T-helper 9 cell (primary cell): ENCODE measurements around the gene TTC38.
"Not testable (repeated sequence)": the region's sequence is repeated elsewhere in the genome, so short reads cannot be mapped to it uniquely, and the experiment has no call there.

Source experiments
- DNase-seq: peaks from one replicate; pipeline ENCODE4 v3.0.0-alpha.2; 2020

The TTC38 gene

DNA sequence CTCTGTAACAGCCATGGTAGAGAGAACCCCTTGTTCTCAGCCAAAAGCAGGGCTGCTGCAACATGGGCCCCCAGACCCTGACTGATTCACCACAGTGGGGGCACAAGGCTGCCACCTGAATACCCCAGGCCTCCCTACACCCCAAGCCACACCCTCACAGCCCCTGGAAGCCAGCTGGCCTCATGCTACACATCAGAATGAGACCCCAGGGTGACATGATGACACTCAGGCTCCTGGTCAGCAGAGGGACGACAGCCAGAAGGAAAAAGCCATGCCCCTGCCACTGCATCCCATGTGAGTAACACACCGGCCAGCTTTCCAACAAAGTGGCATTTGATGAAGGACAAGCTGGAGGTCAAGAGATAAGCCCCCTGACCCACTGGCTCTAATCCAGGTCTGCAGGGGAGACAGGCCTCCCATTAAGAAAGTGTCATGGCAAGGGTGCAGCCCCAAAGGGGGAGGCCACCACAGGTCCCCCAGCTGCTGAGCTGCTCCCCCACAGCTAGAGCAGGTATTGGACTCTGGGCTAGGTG lies 20.3 kb upstream of the TTC38 start:
- DNase-seq = no peak

DNA sequence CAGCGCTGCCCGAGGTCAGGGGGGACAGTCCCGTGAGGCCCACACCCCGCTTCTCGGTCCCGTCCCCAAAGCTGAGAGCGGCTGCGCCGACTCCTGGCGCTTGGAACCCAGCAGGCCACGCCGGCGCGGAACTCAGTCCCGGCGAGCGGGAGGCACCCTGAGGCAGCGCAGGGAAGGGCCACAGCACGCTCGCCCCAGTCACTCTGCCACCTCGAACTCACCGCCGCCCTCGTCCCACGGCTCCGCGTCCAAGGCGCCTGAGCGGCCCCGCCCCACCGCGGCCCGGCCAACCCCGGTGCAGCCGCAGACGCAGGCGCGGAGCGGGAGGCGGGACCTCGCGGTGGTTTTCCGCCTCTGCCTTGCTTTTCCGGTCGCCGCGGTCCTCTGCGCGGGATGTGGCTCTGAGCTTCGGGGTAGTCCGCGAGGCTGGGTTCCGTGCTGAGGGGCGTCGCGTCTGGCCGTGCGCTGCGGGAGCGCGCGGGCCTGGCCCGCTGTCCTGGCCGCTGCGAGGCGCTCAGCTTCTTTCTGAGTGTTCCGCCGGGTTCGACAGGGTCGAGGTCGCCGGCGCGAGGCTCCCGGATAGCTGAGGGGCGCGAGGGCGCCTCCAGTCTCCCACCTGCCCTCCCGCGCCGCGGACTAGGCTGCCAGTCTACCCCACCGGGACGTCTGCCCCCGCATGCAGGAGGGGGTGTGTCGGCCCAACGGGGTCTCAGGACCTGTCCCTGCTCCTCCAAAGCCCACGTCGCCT lies 17.6 kb upstream of the TTC38 start, which contains the start of gene CDPF1:
Gene CDPF1 (minus strand): TSS at position 259 of the 748 bp plus-strand sequence. CDS start 2,009 bp downstream, outside the sequence.
- DNase-seq = peak; percentile 83

DNA sequence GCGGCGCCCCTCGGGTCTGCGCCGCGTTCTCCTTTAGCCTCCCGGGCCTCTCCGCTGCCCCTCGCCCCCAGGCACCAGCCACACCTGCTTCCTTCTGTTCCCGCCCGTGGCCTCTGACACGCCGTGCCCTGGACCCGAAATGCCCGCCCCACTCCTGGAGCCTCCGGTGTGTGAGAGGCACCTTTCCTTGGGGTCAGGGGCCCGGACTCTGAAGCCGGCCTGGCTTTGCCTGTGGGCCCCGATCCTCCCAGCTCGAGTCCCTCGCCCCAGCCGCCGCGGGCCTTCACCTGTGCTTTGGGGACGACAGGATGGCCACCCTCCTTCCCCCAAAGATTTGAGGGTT lies 17.1 kb upstream of the TTC38 start:
- no peak for DNase-seq

DNA sequence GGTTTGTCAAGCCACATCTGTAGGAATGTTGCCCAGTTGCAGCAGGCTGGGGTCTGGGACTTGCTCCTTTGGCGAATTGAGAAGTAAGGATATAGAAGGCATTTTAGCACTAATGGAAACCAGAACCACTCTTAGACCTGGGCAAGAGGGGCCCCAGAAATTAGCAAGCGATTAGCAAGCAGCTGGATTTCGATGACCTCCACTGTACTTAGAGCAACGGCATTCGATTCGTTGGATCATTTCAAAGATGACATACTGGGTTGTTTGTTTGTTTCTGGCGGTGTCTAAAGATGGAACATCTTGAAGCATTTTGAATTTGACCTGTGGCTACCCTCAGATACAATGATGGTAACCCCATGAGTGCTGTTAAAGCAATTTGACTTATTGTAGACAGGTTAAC lies 16.5 kb upstream of the TTC38 start:
- no peak for DNase-seq

DNA sequence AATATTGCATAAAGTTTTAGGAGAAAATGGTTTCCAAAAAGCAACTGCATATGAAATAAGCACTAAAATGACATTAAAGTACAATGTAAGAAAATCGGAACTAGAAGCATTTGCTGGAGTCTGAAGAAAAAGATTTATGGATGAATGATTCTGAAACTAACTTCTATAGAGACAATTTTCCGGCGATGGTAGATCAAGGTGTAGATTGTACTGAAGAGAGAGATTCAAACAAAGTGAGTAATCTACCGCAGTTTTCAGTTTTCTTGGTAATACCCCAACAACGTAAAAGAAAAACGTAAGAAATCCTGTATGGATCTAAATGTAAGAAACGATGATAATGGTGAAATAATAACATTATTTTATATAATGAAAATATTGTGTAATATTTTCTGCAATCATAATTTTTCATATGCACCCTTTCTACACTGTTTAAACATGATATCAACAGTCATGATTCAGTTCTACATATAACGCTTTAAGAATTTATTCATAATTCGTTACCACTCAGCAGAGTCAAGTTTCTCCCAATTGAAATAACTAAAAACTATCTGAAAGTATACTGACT lies 15.9 kb upstream of the TTC38 start:
- DNase-seq = no peak

DNA sequence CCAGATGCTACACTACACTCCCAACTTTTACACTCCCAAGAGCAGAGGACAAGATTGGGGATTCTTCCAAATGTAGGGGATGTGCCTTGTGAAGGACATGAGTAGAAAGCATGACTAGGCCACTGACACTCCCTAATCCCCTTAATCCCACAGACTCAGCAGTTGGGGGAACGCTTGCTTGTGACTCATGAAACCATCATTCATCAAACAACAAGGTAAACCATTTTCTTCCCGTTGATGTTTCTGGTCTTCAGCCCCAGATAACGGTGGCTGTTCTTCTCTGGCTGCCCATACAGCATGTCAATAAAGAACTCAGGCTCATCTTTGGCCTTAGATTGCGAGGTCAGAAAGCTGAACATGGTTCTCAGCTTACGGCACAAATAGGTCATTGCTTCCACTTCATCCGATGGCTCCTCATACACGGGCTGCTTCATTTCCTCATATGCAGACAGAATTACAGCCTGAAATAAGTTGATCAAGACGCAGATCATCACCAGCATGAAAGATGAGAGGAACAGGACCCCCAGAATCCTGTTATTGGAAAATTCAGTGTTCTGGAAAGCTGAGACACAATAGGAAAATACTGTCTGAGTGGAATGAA lies 11.3 kb upstream of the TTC38 start:
- DNase-seq = no peak

DNA sequence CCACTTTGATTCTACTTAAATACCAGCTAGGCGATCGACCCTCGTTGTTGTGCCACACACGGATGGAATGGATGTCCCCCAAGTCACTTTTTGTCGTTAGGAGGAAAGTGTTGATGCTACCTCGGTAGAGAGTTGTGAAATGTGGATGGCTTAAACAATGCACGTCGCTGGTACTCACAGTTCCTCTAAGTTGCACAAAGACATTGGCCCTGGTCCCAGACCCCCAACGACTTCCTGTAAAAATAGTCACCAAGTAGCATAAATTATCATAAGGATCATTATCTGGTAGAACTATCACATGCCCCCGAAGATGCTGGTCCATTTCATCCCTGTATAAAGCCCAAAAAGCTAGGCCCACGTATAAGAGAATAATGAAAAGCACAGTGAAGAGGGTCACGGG lies 8.4 kb upstream of the TTC38 start:
- DNase-seq = no peak

DNA sequence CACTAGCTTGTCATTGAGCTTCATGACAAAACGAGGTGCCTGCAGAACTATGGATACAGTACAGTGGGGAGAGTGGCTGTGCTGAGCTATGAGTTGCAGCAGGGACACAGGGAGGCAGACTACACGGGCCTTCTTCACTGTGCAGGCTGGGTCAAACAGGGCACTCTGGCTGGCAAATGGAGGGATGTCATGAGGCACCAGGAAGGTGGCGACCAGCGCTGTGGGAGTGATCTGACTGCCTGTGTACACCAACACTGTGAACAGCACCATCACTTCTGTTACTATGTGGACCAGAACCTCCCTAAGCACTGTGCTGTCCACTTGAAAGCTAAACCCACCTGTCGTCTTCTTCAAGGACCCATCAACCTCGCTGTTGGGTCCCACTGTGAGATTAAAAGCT lies 7.8 kb upstream of the TTC38 start:
- no peak for DNase-seq

DNA sequence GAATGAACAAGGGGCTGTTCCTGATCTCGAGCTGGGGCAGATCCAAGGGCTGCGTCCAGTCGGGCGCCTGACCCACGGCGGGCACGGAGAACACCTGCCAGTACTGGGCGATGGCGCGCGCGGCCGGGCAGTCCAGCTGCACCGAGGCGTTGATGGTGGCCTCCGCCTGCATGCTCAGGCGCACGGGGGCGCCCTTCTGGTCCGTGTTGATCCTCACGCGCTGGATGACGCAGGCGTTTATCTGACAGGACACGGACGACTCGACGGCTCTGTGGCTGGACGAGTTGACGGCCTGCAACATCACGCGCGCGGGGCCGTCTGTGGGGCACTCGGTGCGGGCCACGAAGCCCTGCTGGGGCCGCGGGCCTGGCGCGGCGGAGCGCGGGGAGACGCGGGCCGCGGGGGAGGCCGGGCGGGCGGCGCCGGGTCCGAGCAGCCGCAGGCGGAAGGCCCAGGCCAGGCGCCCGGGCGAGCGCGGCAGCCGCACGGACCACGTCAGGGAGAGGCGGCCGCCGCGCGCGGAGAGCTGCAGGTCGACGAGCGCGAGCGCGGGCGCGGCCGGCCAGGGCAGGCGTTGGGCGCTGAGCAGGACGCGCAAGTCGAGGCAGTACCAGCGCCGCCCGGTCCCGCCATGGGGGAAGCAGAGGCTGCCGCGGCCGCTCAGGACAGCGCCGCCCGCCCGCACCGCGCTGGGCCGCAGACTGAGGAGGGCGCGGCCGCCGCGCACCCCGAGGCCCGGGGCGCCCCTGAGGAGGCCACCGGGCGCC lies 5.2 kb upstream of the TTC38 start:
- no peak for DNase-seq

DNA sequence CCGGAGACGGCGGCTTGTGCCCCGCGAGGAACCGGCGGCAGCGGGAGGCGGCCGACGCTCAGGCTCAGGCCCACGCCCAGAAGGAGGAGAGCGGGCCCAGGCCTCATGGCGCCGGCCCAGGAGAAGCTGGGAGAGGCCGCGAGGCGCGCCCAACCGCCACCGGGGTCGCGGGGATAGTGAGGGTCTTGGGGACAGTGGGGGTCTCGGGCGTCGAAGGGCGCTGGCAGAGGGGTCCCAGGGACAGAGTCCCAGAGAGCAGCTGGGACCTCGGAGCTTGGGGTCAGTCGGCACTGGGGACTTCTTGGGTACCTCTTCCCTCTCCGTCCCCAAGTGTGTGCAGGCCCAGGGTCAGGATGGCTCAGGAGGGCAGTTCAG lies 4.6 kb upstream of the TTC38 start, which contains the start of gene PKDREJ:
Gene PKDREJ (minus strand): TSS at position 128 of the 375 bp plus-strand sequence. CDS start 21 bp downstream, at position 107.
- no peak for DNase-seq

DNA sequence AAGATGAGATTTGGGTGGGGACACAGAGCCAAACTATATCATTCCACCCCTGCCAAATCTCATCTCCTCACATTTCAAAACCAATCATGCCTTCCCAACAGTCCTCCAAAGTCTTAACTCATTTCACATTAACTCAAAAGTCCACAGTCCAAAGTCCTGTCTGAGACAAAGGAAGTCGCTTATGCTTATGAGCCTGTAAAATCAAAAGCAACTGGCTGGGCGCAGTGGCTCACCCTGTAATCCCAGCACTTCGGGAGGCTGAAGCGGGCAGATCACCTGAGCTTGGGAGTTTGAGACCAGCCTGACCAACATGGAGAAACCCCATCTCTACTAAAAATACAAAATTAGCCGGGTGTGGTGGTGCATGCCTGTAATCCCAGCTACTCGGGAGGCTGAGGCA lies 3.3 kb upstream of the TTC38 start:
- not testable (repeated sequence) for DNase-seq

DNA sequence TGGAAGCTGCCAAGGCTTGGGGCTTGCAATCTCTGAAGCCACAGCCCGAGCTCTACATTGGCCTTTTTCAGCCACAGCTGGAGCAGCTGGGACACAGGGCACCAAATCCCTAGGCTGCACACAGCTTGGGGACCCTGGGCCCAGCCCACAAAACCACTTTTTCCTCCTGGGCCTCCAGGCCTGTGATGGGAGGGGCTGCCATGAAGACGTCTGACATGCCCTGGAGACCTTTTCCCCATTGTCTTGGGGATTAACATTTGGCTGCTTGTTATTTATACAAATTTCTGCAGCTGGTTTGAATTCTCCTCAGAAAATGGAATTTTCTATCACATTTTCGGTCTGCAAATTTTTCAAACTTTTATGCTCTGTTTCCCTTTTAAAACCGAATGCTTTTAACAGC lies 2.2 kb upstream of the TTC38 start:
- DNase-seq = not testable (repeated sequence)

DNA sequence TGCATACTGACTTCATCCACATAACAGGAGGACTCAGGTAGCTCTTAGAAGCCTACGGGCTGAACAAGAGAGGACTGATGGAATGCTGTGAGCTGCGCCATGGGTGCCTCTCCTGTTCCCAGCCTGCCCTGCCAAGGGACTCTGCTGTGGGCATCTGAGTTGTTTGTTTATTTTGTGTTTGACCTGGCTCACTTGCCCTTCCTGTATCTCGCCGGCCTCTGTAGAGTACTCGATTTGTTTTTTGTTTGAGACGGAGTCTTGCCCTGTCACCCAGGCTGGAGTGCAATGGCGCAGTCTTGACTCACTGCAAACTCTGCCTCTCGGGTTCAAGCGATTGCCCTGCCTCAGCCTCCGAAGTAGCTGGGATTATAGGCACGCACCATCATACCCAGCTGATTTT lies 1.8 kb downstream of the TTC38 start:
- DNase-seq = no peak

DNA sequence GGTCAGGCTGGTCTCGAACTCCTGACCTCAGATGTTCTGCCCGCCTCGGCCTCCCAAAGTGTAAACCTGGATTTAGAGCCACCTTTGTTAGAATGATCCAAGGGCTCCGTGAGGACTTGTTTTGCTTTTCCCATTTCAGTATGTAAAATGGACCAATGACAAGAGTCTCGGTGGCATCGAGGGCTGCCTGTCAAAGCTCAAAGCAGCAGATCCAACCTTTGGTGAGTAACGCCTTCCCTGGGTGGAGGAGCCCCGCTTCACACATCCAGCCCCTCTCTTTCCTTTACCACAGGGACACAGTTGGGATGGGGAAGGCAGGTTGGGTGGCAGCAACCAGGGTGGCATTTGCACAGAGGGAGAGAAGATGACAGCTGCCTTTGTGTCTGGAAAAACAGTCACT lies 4.4 kb downstream of the TTC38 start:
- no peak for DNase-seq

DNA sequence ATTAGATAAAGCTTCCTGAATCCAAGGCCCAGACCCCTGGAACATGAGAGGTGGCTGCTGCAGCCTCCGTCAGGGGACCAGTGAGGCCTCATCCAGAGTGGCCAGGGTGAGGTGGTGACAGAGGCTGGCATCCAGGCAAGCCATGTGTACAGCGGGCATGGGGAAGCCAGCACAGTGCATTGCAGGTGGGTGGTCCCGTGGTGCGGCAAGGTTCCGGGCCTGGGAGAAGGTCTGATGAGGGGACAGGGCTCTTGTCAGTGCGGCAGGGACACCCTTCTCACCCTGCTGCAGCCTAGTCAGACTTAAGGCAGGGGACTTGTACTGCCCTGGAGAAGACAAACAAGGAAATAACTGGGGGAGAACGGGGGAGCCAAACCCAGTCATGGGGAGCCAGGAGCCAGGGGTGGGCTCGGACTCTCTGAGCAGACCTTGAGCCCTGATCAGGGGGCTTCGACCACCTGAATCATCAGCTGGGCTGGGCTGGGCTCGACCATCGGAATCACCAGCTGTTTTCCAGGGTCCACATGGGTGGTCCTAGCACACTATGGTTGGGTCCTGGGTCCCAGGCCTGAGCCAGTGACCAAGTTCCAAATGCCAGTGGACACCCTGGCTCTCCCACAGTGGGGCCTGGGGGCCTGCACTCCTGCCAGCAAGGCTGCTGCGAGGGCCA lies 5.1 kb downstream of the TTC38 start:
- DNase-seq = no peak

DNA sequence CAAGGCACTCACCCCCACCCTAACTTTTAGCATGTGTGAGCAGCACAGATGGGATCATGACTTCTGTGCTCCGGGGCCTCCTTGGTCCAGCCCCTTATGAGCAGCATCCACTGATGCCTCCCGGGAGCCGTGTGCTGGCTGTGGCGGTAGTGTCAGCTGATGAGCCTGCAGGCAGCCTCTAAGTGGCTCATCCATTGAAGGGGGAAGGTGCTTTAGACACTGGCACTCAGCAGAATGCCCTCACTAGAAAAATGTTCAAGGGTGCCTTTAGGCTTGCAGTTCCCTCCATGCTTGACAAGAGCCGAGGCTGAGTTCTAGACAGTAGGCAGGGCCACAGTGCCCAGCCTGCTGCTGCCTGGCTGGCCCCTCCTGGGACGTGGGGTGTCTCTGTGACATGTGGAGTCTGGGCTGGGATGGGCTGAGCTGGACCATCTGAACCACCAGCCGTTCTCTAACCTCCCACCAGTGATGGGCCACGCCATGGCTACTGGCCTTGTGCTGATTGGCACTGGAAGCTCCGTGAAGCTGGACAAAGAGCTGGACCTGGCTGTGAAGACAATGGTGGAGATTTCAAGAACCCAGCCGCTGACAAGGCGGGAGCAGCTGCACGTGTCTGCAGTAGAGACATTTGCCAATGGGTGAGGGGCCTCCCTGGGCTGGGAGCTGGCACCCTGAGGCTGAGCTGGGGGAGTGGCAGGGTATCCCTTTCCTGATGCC lies 5.8 kb downstream of the TTC38 start:
- no peak for DNase-seq

DNA sequence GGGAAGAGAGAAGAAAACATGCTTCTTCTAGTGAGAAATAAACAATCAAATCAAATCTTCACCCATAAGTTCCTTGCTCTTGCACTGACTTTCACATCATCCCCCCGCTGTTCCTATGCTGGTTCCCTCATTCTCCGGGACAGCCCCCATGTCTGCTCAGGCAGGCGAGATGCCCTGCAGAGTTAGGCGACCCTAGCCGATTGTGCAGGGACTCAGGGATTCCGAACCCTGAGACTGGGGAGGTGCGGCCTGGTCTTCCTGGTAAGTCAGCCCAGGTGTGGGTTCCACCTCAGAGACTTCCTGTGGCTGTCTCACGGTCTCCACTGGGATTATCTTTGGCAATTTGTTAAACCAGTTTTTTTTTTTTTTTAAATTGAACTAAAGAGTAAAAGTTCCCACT lies 6.6 kb downstream of the TTC38 start:
- DNase-seq = no peak

DNA sequence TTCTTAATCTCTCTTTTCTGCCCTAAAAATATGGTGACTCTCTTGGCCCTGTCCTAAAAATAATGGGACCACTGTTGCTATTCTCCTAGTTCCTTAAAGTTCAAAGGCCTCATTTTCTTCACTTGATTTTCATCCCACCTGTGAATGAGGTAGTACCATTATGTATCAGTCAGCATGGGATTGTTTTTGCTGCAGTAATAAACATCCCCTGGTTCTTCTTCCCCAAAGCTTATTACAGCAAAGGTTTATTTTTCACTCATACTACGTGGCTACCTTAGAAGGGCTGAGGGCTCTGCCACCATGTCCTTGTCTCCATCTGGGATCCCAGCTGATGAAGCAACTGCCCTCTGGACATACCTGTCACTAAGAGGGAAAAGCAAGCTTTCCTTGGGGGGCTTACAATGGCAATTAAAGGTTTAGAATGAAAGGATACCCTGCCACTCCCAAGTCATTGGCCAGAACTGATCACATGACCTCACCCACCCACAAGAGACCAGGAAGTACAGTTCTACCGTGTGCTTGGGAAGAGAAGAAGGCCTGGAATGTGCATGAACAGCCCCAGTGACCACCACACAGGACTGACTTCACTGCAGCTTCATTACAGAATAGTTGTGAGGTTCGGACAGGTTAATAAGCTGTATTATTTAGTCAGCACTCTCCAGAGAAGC lies 7.8 kb downstream of the TTC38 start:
- no peak for DNase-seq

DNA sequence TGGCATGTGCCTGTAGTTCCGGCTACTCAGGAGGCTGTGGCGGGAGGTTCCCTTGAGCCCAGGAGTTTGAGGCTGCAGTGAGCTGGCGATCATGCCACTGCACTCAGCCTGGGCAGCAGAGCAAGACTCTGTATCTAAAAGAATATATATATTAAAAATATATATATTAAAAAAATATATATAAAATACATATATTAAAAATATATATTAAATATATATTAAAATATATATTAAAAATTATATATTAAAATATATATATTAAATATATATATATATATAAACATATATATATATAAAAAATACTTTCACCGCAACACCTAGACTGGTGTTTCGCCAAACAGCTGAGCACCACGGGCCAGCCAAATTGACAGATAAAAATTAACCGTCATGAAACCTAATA lies 8.8 kb downstream of the TTC38 start:
- DNase-seq = no peak

DNA sequence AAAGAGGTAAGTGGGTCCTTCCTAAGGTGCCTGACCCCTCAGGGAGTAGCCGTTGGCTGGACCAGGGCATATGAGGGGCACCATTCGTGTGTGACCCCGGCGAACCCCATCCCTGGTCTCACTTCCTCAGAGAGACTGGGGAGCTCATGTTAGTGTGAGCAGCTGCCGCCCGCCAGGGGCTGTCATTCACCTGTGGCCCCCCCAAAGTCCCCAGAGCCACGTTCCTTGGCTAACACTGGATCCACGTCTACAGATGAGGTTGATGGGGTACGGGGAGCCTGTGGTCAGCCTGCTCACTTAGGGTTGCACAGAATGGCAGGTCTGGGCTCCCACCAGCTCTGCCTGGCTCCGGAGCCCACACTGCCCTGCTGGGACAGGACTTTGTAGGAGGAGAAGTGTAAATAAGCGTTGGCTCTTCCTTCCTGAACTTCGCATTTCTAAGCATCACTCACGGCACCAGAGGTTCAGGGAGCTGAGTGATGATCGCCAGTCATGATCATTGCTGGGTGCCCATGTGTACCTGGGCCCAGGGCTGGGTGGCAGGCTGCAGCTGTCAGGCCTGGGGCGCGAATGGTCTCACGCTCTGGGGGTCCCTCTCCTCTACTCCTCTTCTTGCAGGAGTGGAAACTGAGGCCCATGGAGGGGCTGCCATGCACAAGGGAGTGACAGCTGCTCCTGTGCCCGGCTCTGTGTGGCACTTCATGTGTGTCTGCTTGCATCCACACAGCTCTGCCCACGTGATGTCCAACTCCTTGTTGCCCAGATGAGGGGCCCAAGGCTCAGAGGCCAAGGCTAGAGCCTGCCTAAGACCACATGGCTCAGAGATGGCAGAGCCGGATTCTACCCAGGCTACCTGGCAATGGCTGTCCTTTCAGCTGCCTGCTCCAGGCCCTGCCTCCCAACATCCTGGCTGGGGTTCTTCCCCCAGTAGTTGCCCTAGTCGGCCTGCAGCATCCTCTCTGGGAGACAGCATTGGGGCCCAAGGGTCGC lies 11.1 kb downstream of the TTC38 start:
- DNase-seq = no peak
